Ascending aorta (tissue), 2 donors: ENCODE results near the gene PSMB7. TPM values are rescaled to one million over a fixed set of nuclear protein-coding genes. Genes with fewer than 3 reads are reported as not detected.

ENCODE experiments used
- DNase-seq, 2 donors: peaks; one replicate each; pipeline ENCODE4 v3.0.0-alpha.2; 2019; ENCODE audit warnings: low spot score in 2 of 2
- H3K27ac ChIP-seq, 2 donors: fragments of 200-600 bp; sonication (generic); one replicate each; pipeline ENCODE4 v1.5.1; 2016 to 2017; ENCODE audit warnings: mild to moderate bottlenecking in 1 of 2
- H3K27me3 ChIP-seq: fragments of 200-600 bp; sonication (generic); one replicate; pipeline ENCODE4 v1.5.1; 2017
- H3K36me3 ChIP-seq, 2 donors: fragments of 200-600 bp; sonication (generic); one replicate each; pipeline ENCODE4 v1.5.1; 2016
- H3K4me1 ChIP-seq, 2 donors: fragments of 200-600 bp; sonication (generic); one replicate each; pipeline ENCODE4 v1.5.1; 2016 to 2017; ENCODE audit warnings: mild to moderate bottlenecking in 1 of 2
- H3K4me3 ChIP-seq, 2 donors: fragments of 200-600 bp; sonication (generic); one replicate each; pipeline ENCODE4 v1.5.1; 2016 to 2017; ENCODE audit warnings: mild to moderate bottlenecking in 1 of 2
- H3K9me3 ChIP-seq, 2 donors: fragments of 200-600 bp; sonication (generic); one replicate each; pipeline ENCODE4 v1.5.1; 2016
- CTCF ChIP-seq, 3 experiments: fragments of 200-600 bp in 2 of 3; fragments of 450-650 bp in 1 of 3; sonication (generic) in 2 of 3; IDR thresholded peaks; one replicate each; pipeline ENCODE4 v1.5.1; 2016 to 2019; ENCODE audit warnings: antibody characterized with exemption in 3 of 3, mild to moderate bottlenecking in 1 of 3, moderate library complexity in 1 of 3
- intact Hi-C: fragments of 100-400 bp; cut with DNase I; formaldehyde crosslinking; loops from one replicate; pipeline ENCODE4 v1.15.1; 2023
- total RNA-seq: library from RNA; depleted of rRNA; stranded (reverse); fragments of >200 nt; gene quantifications from one replicate; pipeline ENCODE4 v1.1.0, GENCODE V29; 2016

Gene PSMB7
- total RNA-seq, result 21.1 TPM

GRCh38 chr9:124415102-124415851 is at the start of gene PSMB7:
PSMB7 (minus strand) TSS chr9:124415442; CDS start chr9:124415425, 17 bp downstream.
- Histone ChIP-seq H3K36me3 (peaks cover 33 to 34% of the 10 kb centered on the region in 2 donors), H3K4me1 (peaks cover 4 to 10% of the 10 kb centered on the region in 2 donors), H3K27ac (peak within 1 kb of the TSS in 1 of 2 donors; percentile 44), H3K4me3 (peak within 1 kb of the TSS; percentile 78 to 93), H3K27me3 (no peaks in the 10 kb centered on the region), H3K9me3 (no peaks in the 10 kb centered on the region)
- peak; percentile 79 to 87 (median 84) for TF ChIP-seq CTCF (IDR thresholded peaks at IDR 0.05)
- intact Hi-C loops, result loop anchor here (5.0 to 10.0 kb wide), 4 partner anchors 130 to 530 kb away; partner anchors contain the start of genes ARPC5L, GOLGA1 and RPL35
- DNase-seq, result peak; percentile 80 to 97

GRCh38 chr9:124462739-124463138 is 47.5 kb upstream of the PSMB7 start:
- Histone ChIP-seq H3K4me1 (no peaks in the 10 kb centered on the region), H3K27me3 (no peaks in the 10 kb centered on the region), H3K27ac (no peak overlapping the region), H3K4me3 (no peak overlapping the region), H3K9me3 (no peaks in the 10 kb centered on the region), H3K36me3 (no peaks in the 10 kb centered on the region)
- DNase-seq, result no peak
- intact Hi-C loops, result no loop called here
- no peak for TF ChIP-seq CTCF (IDR thresholded peaks at IDR 0.05)

- TF ChIP-seq CTCF (IDR thresholded peaks at IDR 0.05), result no peak
These were observed 43.2 kb upstream of the PSMB7 start for GRCh38 chr9:124458441-124458840.

GRCh38 chr9:124457887-124458431 is 42.7 kb upstream of the PSMB7 start:
- no peaks in the 10 kb centered on the region for H3K36me3 ChIP-seq
- DNase-seq, result no peak
- intact Hi-C loops, result no loop called here
- H3K9me3 ChIP-seq, result no peaks in the 10 kb centered on the region
- no peaks in the 10 kb centered on the region for H3K27me3 ChIP-seq
- no peak for TF ChIP-seq CTCF (IDR thresholded peaks at IDR 0.05)
- no peak overlapping the region for H3K27ac ChIP-seq
- H3K4me1 ChIP-seq, result no peaks in the 10 kb centered on the region
- H3K4me3 ChIP-seq, result no peak overlapping the region

More at GRCh38 chr9:124458441-124458840, 43.2 kb upstream of the PSMB7 start:
- Histone ChIP-seq H3K4me1 (no peaks in the 10 kb centered on the region), H3K27ac (no peak overlapping the region), H3K36me3 (no peaks in the 10 kb centered on the region), H3K4me3 (no peak overlapping the region), H3K27me3 (no peaks in the 10 kb centered on the region), H3K9me3 (no peaks in the 10 kb centered on the region)
- intact Hi-C loops, result no loop called here
- DNase-seq, result no peak

- intact Hi-C loops, result no loop called here
- no peaks in the 10 kb centered on the region for H3K9me3 ChIP-seq
- H3K4me1 ChIP-seq, result no peaks in the 10 kb centered on the region
- no peaks in the 10 kb centered on the region for H3K36me3 ChIP-seq
- DNase-seq, result no peak
- no peak overlapping the region for H3K27ac ChIP-seq
- TF ChIP-seq CTCF (IDR thresholded peaks at IDR 0.05), result no peak
- no peaks in the 10 kb centered on the region for H3K27me3 ChIP-seq
- no peak overlapping the region for H3K4me3 ChIP-seq
These were observed 42.0 kb upstream of the PSMB7 start for GRCh38 chr9:124457079-124457886.
